Measurements from ENCODE around the gene OR5A2.

DNA sequence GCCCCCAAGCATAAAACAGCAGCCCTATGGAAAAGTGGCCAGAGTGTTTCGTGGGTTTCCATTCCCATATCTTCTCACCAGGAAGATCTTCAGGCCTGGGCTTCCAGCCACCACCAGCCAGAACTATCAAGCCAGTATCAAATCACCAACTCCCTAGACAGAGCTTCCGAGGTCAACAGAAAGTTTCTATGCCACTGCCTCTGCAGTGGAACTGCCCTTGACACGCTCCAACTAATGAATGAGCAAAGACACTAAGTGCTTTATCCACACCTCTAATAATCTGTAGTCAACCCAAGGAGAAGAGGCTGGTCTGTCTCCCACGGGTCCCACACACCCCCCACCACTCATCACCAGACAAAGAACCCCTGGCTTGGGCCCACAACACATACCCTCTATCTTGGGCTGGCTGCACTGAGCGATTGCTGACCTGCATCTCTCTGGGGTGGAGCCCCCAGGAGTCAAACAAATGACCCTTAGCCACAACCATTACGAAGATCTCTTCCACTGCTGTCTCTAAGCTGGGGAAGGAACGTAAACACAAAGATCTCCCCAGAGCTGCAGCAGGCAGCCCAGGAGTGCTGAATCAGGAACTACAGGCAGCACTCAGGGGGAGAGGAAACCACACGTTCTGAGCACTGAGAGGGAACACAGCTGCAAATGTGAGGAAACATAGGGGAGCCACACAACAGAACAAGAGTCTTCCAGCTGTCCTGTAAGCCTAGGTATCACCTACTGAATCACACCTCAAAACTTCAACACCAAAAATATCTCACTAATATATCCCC is 57.8 kb downstream of the OR5A2 start:
- TF ChIP-seq POLR2A (IDR thresholded peaks at IDR 0.05; ENCODE audit: low read length) = no peak
- no peak for TF ChIP-seq GATA1 (IDR thresholded peaks at IDR 0.05; ENCODE audit: low read depth, low read length)

All from erythroblast (primary cell).